Adrenal gland (tissue), 5 donors: ENCODE data around the gene PRKCA.

Source experiments
- POLR2A ChIP-seq, 2 donors: fragments of 450-650 bp; IDR thresholded peaks; one replicate each; pipeline ENCODE4 v1.6.1; 2017; ENCODE audit warnings: antibody characterized with exemption in 2 of 2, mild to moderate bottlenecking in 2 of 2, moderate library complexity in 1 of 2
- TF ChIP-seq, protein P1 (sequence below), 6 experiments: fragments of 450-650 bp in 4 of 6; fragments of 200-600 bp in 2 of 6; sonication (generic) in 1 of 6; IDR thresholded peaks; 1 replicate in 5 of 6; 2 replicates in 1 of 6; pipeline versions ENCODE4 v1.5.1 to v1.8.0; 2016 to 2021; ENCODE audit warnings: antibody characterized with exemption in 6 of 6, mild to moderate bottlenecking in 2 of 6, moderate library complexity in 1 of 6
- donor health status: DM: no; HTN: no; CAD: no.

DNA sequence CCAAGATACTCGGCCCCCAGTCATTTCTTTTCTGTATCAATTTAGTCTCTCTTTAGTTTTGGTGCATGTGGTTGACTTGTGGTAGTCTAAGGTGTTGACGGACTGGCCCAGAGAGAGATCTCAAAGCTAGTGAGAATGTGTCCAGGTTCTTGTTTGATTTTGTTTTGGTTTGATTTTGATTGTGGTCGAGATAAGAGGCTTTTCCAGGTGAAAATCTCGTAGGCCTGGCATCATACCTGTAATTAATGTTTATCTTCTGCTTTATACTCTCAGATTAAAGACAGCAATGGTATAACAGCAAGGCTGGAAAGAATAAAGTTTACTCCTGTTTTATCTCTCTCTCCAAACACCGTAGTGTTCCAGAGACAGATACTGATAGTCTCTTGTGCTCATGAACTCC lies 360.1 kb downstream of the PRKCA start:
- no peak for TF ChIP-seq POLR2A (IDR thresholded peaks at IDR 0.05)
- TF ChIP-seq, protein P1, sequence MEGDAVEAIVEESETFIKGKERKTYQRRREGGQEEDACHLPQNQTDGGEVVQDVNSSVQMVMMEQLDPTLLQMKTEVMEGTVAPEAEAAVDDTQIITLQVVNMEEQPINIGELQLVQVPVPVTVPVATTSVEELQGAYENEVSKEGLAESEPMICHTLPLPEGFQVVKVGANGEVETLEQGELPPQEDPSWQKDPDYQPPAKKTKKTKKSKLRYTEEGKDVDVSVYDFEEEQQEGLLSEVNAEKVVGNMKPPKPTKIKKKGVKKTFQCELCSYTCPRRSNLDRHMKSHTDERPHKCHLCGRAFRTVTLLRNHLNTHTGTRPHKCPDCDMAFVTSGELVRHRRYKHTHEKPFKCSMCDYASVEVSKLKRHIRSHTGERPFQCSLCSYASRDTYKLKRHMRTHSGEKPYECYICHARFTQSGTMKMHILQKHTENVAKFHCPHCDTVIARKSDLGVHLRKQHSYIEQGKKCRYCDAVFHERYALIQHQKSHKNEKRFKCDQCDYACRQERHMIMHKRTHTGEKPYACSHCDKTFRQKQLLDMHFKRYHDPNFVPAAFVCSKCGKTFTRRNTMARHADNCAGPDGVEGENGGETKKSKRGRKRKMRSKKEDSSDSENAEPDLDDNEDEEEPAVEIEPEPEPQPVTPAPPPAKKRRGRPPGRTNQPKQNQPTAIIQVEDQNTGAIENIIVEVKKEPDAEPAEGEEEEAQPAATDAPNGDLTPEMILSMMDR (IDR thresholded peaks at IDR 0.05), result no peak
